ENCODE measurements around the gene AAGAB. TPM values are rescaled to one million over a fixed set of nuclear protein-coding genes. Genes with fewer than 3 reads are reported as not detected.

The AAGAB gene
- total and polyA plus RNA-seq, 12 donors, result 12.4 to 63.7 (median 29.2) TPM

DNA sequence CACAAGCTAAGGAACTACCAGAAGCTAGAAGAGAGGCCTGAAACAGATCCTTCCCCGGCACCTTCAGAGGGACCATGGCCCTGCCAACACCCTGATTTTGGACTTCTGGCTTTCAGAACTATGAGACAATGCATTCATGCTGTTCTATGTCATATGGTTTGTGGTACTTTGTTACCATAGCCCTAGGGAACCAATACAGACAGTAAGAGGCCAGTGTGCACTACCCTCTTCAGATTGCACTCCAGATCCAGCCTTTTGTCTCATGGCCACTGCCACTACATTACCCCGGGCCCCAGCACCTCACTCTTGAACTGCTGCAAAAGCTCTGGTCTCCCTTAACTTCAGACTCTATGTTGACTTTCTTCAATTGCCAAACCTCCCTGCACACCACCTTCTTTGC is 24.0 kb downstream of the AAGAB start:
- H3K9me3 ChIP-seq (replicated peaks in 1 of 3), result no peaks in the 10 kb centered on the region
- peaks cover 0 to 14% of the 10 kb centered on the region in 2 donors for H3K36me3 ChIP-seq (replicated peaks in 1 of 2)
- no peak overlapping the region for H3K27ac ChIP-seq
- 96 to 100% (median 97%) methylated on average over 2 of the region's 2 CpGs for WGBS, 4 donors
- no peaks in the 10 kb centered on the region for H3K4me1 ChIP-seq (replicated peaks in 1 of 2)
- DNase-seq, result no peak
- no peak for TF ChIP-seq CTCF (IDR thresholded peaks at IDR 0.05)
- no peak for TF ChIP-seq POLR2A (IDR thresholded peaks at IDR 0.05)
- no peak overlapping the region for H3K4me3 ChIP-seq
- H3K27me3 ChIP-seq, result no peaks in the 10 kb centered on the region
- intact Hi-C loops (cut with DNase I), result no loop called here

- peaks cover 0 to 14% of the 10 kb centered on the region in 2 donors for H3K36me3 ChIP-seq (replicated peaks in 1 of 2)
These were observed 26.2 kb downstream of the AAGAB start for GRCh38 chr15:67228286-67228685.

GRCh38 chr15:67227846-67228245 is 26.6 kb downstream of the AAGAB start:
- WGBS, 4 donors, result 90 to 100% (median 96%) methylated on average over 1 of the region's 1 CpG
- Histone ChIP-seq H3K36me3 (replicated peaks in 1 of 2) (peaks cover 0 to 14% of the 10 kb centered on the region in 2 donors), H3K4me3 (no peak overlapping the region), H3K27me3 (no peaks in the 10 kb centered on the region), H3K27ac (no peak overlapping the region), H3K9me3 (replicated peaks in 1 of 3) (no peaks in the 10 kb centered on the region), H3K4me1 (replicated peaks in 1 of 2) (no peaks in the 10 kb centered on the region)
- TF ChIP-seq CTCF (IDR thresholded peaks at IDR 0.05) (no peak), POLR2A (IDR thresholded peaks at IDR 0.05) (no peak)
- intact Hi-C loops (cut with DNase I), result no loop called here
- DNase-seq, result no peak

More at GRCh38 chr15:67228286-67228685, 26.2 kb downstream of the AAGAB start:
- Histone ChIP-seq H3K27me3 (no peaks in the 10 kb centered on the region), H3K27ac (no peak overlapping the region), H3K4me3 (no peak overlapping the region), H3K9me3 (replicated peaks in 1 of 3) (no peaks in the 10 kb centered on the region), H3K4me1 (replicated peaks in 1 of 2) (no peaks in the 10 kb centered on the region)
- intact Hi-C loops (cut with DNase I), result no loop called here
- 66 to 87% (median 74%) methylated on average over 1 of the region's 1 CpG for WGBS, 4 donors
- no peak for DNase-seq
- no peak for TF ChIP-seq POLR2A (IDR thresholded peaks at IDR 0.05)
- no peak for TF ChIP-seq CTCF (IDR thresholded peaks at IDR 0.05)

DNA sequence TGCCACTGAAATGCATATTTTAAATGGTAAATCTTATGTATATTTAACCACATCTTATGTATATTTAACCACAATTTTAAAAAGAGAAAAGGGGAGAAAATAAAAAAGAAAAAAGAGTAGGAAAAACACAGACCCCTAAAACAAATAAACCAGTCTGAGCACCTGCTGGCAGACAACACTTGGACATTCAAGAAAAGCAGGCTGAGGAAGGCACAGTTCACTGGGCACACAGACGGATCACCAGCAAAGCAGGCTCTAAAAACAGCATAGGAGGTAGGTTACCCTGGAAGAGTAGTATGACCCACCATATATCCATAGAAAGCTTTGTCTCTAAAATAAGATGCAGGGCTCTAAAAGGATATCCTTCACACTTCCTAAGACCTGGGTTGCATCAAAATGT is 27.0 kb downstream of the AAGAB start:
- TF ChIP-seq POLR2A (IDR thresholded peaks at IDR 0.05), result no peak
- TF ChIP-seq CTCF (IDR thresholded peaks at IDR 0.05), result no peak
- Histone ChIP-seq H3K27ac (no peak overlapping the region), H3K27me3 (no peaks in the 10 kb centered on the region), H3K9me3 (replicated peaks in 1 of 3) (no peaks in the 10 kb centered on the region), H3K4me1 (replicated peaks in 1 of 2) (no peaks in the 10 kb centered on the region), H3K4me3 (no peak overlapping the region), H3K36me3 (replicated peaks in 1 of 2) (peaks cover 0 to 14% of the 10 kb centered on the region in 2 donors)
- intact Hi-C loops (cut with DNase I), result no loop called here
- WGBS, 4 donors, result 93 to 100% (median 96%) methylated on average over 1 of the region's 1 CpG
- no peak for DNase-seq
